ENCODE measurements around the gene ZBTB34.

DNA sequence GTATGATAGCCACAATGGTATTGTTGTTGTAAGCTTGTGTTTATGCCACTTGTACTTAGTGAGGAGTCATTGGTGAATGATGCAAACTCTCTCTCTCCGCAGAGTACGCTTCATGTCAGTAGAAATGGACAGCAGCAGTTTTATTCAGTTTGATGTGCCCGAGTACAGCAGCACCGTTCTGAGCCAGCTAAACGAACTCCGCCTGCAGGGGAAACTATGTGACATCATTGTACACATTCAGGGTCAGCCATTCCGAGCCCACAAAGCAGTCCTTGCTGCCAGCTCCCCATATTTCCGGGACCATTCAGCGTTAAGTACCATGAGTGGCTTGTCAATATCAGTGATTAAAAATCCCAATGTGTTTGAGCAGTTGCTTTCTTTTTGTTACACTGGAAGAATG lies 18.8 kb downstream of the ZBTB34 start:
- no peak for TF ChIP-seq CEBPB (IDR thresholded peaks at IDR 0.05)
- no peak for TF ChIP-seq ZBTB7A (IDR thresholded peaks at IDR 0.05; ENCODE audit: low read depth)
- TF ChIP-seq EP300 (IDR thresholded peaks at IDR 0.05; ENCODE audit: borderline replicate concordance), result no peak
- no peak for TF ChIP-seq TAF1 (IDR thresholded peaks at IDR 0.05; ENCODE audit: low read depth)
- no peak for TF ChIP-seq YY1 (IDR thresholded peaks at IDR 0.05; ENCODE audit: low read depth)
- no peak for TF ChIP-seq RAD21 (IDR thresholded peaks at IDR 0.05; ENCODE audit: low read depth)
